Measurements from ENCODE around the gene ADAMTS9.

Gene ADAMTS9

GRCh38 chr3:64667887-64668581, 19.8 kb downstream of the ADAMTS9 start:
- Histone ChIP-seq H3K27me3 (ENCODE audit: low read depth, low read length) (no peaks in the 10 kb centered on the region), H3K27ac (ENCODE audit: low read length) (no peak overlapping the region)
- no peak for TF ChIP-seq EZH2phosphoT487 (IDR thresholded peaks at IDR 0.05; ENCODE audit: low read depth)
- no peak for TF ChIP-seq CTCF (IDR thresholded peaks at IDR 0.05; ENCODE audit: low read depth, low read length)

GRCh38 chr3:64667138-64667537, 20.7 kb downstream of the ADAMTS9 start:
- H3K79me2 ChIP-seq (ENCODE audit: low read length) = no peaks in the 10 kb centered on the region
- TF ChIP-seq EZH2phosphoT487 (IDR thresholded peaks at IDR 0.05; ENCODE audit: low read depth) = no peak
- no peak for TF ChIP-seq CTCF (IDR thresholded peaks at IDR 0.05; ENCODE audit: low read depth, low read length)

More at GRCh38 chr3:64667887-64668581, 19.8 kb downstream of the ADAMTS9 start:
- Histone ChIP-seq H3K4me3 (ENCODE audit: low read length) (no peak overlapping the region), H4K20me1 (ENCODE audit: insufficient read depth, low read length) (no peaks in the 10 kb centered on the region), H3K9me3 (ENCODE audit: insufficient read depth, low read length) (no peaks in the 10 kb centered on the region), H3K4me1 (ENCODE audit: low read length) (no peaks in the 10 kb centered on the region), H3K4me2 (ENCODE audit: low read length) (no peak overlapping the region), H3K79me2 (ENCODE audit: low read length) (no peaks in the 10 kb centered on the region), H3K9ac (ENCODE audit: low read length) (no peak overlapping the region), H2AFZ (ENCODE audit: low read depth, low read length) (no peak overlapping the region), H3K36me3 (replicated peaks; ENCODE audit: low read depth, low read length) (no peaks in the 10 kb centered on the region)

GRCh38 chr3:64666171-64666588, 21.6 kb downstream of the ADAMTS9 start:
- Histone ChIP-seq H3K27me3 (ENCODE audit: low read depth, low read length) (no peaks in the 10 kb centered on the region), H3K9ac (ENCODE audit: low read length) (no peak overlapping the region), H3K4me2 (ENCODE audit: low read length) (no peak overlapping the region), H3K79me2 (ENCODE audit: low read length) (no peaks in the 10 kb centered on the region), H3K27ac (ENCODE audit: low read length) (no peak overlapping the region), H3K36me3 (replicated peaks; ENCODE audit: low read depth, low read length) (no peaks in the 10 kb centered on the region), H4K20me1 (ENCODE audit: insufficient read depth, low read length) (no peaks in the 10 kb centered on the region), H3K4me1 (ENCODE audit: low read length) (no peaks in the 10 kb centered on the region), H3K4me3 (ENCODE audit: low read length) (no peak overlapping the region), H2AFZ (ENCODE audit: low read depth, low read length) (no peak overlapping the region), H3K9me3 (ENCODE audit: insufficient read depth, low read length) (no peaks in the 10 kb centered on the region)
- TF ChIP-seq EZH2phosphoT487 (IDR thresholded peaks at IDR 0.05; ENCODE audit: low read depth) = no peak
- no peak for TF ChIP-seq CTCF (IDR thresholded peaks at IDR 0.05; ENCODE audit: low read depth, low read length)

More at GRCh38 chr3:64667138-64667537, 20.7 kb downstream of the ADAMTS9 start:
- Histone ChIP-seq H3K27me3 (ENCODE audit: low read depth, low read length) (no peaks in the 10 kb centered on the region), H2AFZ (ENCODE audit: low read depth, low read length) (no peak overlapping the region), H3K9ac (ENCODE audit: low read length) (no peak overlapping the region), H3K4me2 (ENCODE audit: low read length) (no peak overlapping the region), H3K36me3 (replicated peaks; ENCODE audit: low read depth, low read length) (no peaks in the 10 kb centered on the region), H3K4me1 (ENCODE audit: low read length) (no peaks in the 10 kb centered on the region), H3K4me3 (ENCODE audit: low read length) (no peak overlapping the region), H3K27ac (ENCODE audit: low read length) (no peak overlapping the region), H4K20me1 (ENCODE audit: insufficient read depth, low read length) (no peaks in the 10 kb centered on the region), H3K9me3 (ENCODE audit: insufficient read depth, low read length) (no peaks in the 10 kb centered on the region)

GRCh38 chr3:64664397-64664796, 23.4 kb downstream of the ADAMTS9 start:
- H2AFZ ChIP-seq (ENCODE audit: low read depth, low read length) = no peak overlapping the region
- H3K4me2 ChIP-seq (ENCODE audit: low read length) = no peak overlapping the region
- H3K9ac ChIP-seq (ENCODE audit: low read length) = no peak overlapping the region
- H3K4me1 ChIP-seq (ENCODE audit: low read length) = no peaks in the 10 kb centered on the region
- H3K27me3 ChIP-seq (ENCODE audit: low read depth, low read length) = no peaks in the 10 kb centered on the region
- no peaks in the 10 kb centered on the region for H3K36me3 ChIP-seq (replicated peaks; ENCODE audit: low read depth, low read length)
- no peak overlapping the region for H3K4me3 ChIP-seq (ENCODE audit: low read length)
- TF ChIP-seq CTCF (IDR thresholded peaks at IDR 0.05; ENCODE audit: low read depth, low read length) (no peak), EZH2phosphoT487 (IDR thresholded peaks at IDR 0.05; ENCODE audit: low read depth) (no peak)
- no peak overlapping the region for H3K27ac ChIP-seq (ENCODE audit: low read length)
- no peaks in the 10 kb centered on the region for H3K9me3 ChIP-seq (ENCODE audit: insufficient read depth, low read length)
- H3K79me2 ChIP-seq (ENCODE audit: low read length) = no peaks in the 10 kb centered on the region
- H4K20me1 ChIP-seq (ENCODE audit: insufficient read depth, low read length) = no peaks in the 10 kb centered on the region

Data from OCI-LY3 (cell line).